HuH-7 (cell line): ENCODE data around the gene TRIM28.

Source experiments
- DNase-seq: peaks from one replicate; pipeline ENCODE4 v3.0.0; 2011; ENCODE audit warnings: low spot score

TRIM28 gene

GRCh38 chr19:58549664-58550361, 5.9 kb downstream of the TRIM28 start:
- DNase-seq = no peak

GRCh38 chr19:58550362-58551122, 6.7 kb downstream of the TRIM28 start:
- no peak for DNase-seq

GRCh38 chr19:58551123-58551497, 7.2 kb downstream of the TRIM28 start:
- DNase-seq = no peak

- DNase-seq = no peak
These were observed 8.0 kb downstream of the TRIM28 start for GRCh38 chr19:58551577-58552471.

GRCh38 chr19:58552655-58553054, 8.8 kb downstream of the TRIM28 start:
- DNase-seq = no peak

GRCh38 chr19:58553799-58554493, 10.1 kb downstream of the TRIM28 start:
- DNase-seq = no peak

- DNase-seq = peak; percentile 89
These were observed 10.9 kb downstream of the TRIM28 start, which contains the start of gene CHMP2A for GRCh38 chr19:58554494-58555368. CHMP2A (minus strand) TSS chr19:58555105; CDS start chr19:58554212, 893 bp downstream.

GRCh38 chr19:58555369-58555885, 11.6 kb downstream of the TRIM28 start:
- DNase-seq = no peak

- DNase-seq = no peak
These were observed 12.2 kb downstream of the TRIM28 start for GRCh38 chr19:58555920-58556621.

GRCh38 chr19:58556622-58557220, 12.9 kb downstream of the TRIM28 start:
- no peak for DNase-seq

GRCh38 chr19:58557221-58558065, 13.6 kb downstream of the TRIM28 start:
- no peak for DNase-seq

- no peak for DNase-seq
These were observed 14.3 kb downstream of the TRIM28 start, which contains the start of gene UBE2M for GRCh38 chr19:58558066-58558622. UBE2M (minus strand) TSS chr19:58558611; CDS start chr19:58558381, 230 bp downstream.

- DNase-seq = peak; percentile 86
These were observed 14.9 kb downstream of the TRIM28 start for GRCh38 chr19:58558623-58559274.

- peak; percentile 99 for DNase-seq
These were observed 15.6 kb downstream of the TRIM28 start for GRCh38 chr19:58559275-58560006.

- no peak for DNase-seq
These were observed 16.4 kb downstream of the TRIM28 start for GRCh38 chr19:58560007-58560887.

- no peak for DNase-seq
These were observed 17.1 kb downstream of the TRIM28 start for GRCh38 chr19:58560921-58561320.
